ENCODE data around the gene ZIC5. TPM values are rescaled to one million over a fixed set of nuclear protein-coding genes. Genes with fewer than 3 reads are reported as not detected.

ZIC5 gene
- total RNA-seq, 3 donors from 2014 or later (not counting 1 experiment from before 2014, with no cell fraction given): not detected

DNA sequence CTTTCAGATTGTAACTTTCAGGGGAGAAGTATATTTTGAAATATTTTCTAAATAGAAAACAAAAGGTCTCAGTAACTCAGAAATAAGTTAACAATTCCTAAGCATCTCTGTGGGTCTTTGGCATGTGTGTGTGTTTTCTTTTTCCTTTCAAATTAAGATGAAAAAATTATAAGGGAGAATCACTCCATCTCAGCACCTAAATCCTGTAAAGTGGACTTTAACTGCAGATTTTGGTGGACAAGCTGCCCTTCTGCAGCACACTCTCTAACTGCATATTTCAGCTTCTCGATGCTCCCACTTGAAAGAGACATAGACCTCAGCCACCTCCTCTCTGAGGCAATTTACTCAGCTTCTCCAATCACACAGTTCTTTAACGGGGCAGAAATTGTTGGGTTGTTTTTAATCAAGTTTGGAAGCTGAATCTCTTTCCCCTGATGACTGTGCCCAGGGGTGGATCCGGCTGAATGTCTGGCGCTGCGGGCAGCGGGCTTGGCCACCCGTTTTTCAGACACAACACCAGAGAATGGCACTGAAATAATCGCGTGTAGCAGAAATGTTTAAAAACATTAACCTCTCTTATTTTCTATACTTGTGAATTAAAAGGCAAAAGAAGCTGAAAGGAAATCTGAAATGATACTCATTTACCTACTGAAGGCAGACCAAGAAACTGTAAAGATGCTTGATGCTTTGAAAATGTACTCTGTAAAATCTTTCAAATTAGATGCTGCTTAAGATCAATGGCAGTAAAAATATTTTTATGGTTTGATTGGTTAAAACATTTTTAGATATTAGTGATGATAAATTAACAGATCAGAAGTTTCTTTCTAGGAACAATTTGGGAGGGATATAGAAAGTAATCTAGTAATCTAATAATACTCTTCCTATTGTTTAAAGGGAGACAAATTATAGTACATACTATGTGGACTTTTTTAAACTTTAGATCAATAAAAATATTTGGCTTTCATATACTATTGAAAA is 22.4 kb upstream of the ZIC5 start:
- H3K27me3 Mint-ChIP-seq (ENCODE audit: low read depth in 2 of 2): peaks cover 81 to 89% of the 10 kb centered on the region in 2 donors
- DNase-seq: peak in 1 of 2 donors; percentile 5
- intact Hi-C loops (cut with micrococcal nuclease): no loop called here
- H3K36me3 ChIP-seq (ENCODE audit: control insufficient read depth, insufficient read depth, low read length): no peaks in the 10 kb centered on the region
- H3K36me3 Mint-ChIP-seq: peaks cover 23% of the 10 kb centered on the region
- H3K27ac ChIP-seq (ENCODE audit: low read length): no peak overlapping the region
- H3K27me3 ChIP-seq (ENCODE audit: control insufficient read depth, insufficient read depth, low read length): peaks cover 95% of the 10 kb centered on the region
- no peak for ATAC-seq
- H3K9me3 Mint-ChIP-seq: peaks cover 2 to 6% of the 10 kb centered on the region in 2 donors
- 9% methylated on average over 7 of the region's 9 CpGs for WGBS (ENCODE audit: insufficient coverage)
- H3K4me1 ChIP-seq (ENCODE audit: control insufficient read depth, insufficient read depth, low read length): peaks cover 24% of the 10 kb centered on the region
- H3K4me3 ChIP-seq (ENCODE audit: low read length): no peak overlapping the region
- H3K27ac Mint-ChIP-seq: no peak overlapping the region
- no peak overlapping the region for H3K4me3 Mint-ChIP-seq
- TF ChIP-seq CTCF (IDR thresholded peaks at IDR 0.05): no peak
- H3K9me3 ChIP-seq (ENCODE audit: control insufficient read depth, insufficient read depth, low read length): peaks cover 31% of the 10 kb centered on the region
- peaks cover 7 to 31% of the 10 kb centered on the region in 2 donors for H3K4me1 Mint-ChIP-seq

GRCh38 chr13:99992949-99993351 is 21.4 kb upstream of the ZIC5 start:
- H3K9me3 Mint-ChIP-seq: peaks cover 2 to 6% of the 10 kb centered on the region in 2 donors
- H3K4me3 ChIP-seq (ENCODE audit: low read length): no peak overlapping the region
- peak in 1 of 2 donors; percentile 6 for DNase-seq
- peaks cover 98% of the 10 kb centered on the region for H3K27me3 ChIP-seq (ENCODE audit: control insufficient read depth, insufficient read depth, low read length)
- peaks cover 36% of the 10 kb centered on the region for H3K9me3 ChIP-seq (ENCODE audit: control insufficient read depth, insufficient read depth, low read length)
- peaks cover 26% of the 10 kb centered on the region for H3K4me1 ChIP-seq (ENCODE audit: control insufficient read depth, insufficient read depth, low read length)
- no peak overlapping the region for H3K4me3 Mint-ChIP-seq
- TF ChIP-seq CTCF (IDR thresholded peaks at IDR 0.05): no peak
- peaks cover 23% of the 10 kb centered on the region for H3K36me3 Mint-ChIP-seq
- intact Hi-C loops (cut with micrococcal nuclease): no loop called here
- ATAC-seq: no peak
- 0% methylated on average over 3 of the region's 3 CpGs for WGBS (ENCODE audit: insufficient coverage)
- peaks cover 77 to 84% of the 10 kb centered on the region in 2 donors for H3K27me3 Mint-ChIP-seq (ENCODE audit: low read depth in 2 of 2)
- no peak overlapping the region for H3K27ac ChIP-seq (ENCODE audit: low read length)
- peak overlapping the region in 1 of 2 donors; percentile 14 for H3K27ac Mint-ChIP-seq
- peaks cover 9 to 31% of the 10 kb centered on the region in 2 donors for H3K4me1 Mint-ChIP-seq
- H3K36me3 ChIP-seq (ENCODE audit: control insufficient read depth, insufficient read depth, low read length): no peaks in the 10 kb centered on the region

DNA sequence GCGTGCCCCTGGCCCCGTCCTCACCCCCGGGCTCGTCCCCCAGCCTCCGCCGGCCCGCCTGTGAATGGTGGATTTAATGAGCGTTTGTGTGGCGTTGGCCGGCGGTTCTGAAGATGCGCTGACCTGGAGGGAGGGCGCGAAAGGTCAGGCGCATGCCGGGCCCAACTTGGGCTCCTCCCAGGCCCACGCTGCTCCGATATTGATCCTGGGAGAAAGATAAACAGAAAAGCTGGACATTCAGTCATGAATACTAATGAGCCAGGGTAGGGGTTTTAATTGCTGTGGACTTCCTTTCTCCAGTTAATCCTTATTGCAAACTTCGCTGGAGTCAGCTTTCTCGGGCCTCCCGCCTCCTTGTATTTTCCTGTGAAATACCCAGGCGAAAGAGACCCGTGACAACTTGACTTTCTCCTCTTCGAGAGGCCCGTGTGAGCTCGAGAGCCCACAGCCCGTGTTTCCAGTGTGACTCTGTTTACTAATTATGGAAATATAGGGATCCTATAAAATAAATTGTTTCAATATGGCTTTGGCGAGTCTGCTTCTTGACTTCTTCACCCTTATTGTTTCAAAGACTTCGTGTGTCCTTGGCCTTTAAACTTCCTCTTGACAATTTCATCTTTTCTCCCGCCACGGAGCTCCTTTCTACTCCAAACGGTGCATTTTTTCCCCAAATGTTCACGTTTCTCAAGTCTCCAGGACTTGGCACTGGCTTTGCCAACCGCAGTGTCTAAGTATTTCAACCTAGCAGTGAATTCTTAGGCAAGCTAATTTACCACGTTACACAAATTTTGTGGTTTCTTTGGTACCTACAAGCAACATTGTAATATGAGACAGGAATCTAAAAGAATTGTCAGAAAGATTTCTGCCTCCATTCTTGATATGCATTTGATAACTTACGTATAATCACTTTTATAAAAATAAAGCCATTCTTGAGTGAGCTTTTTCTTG is 20.5 kb upstream of the ZIC5 start:
- H3K27ac Mint-ChIP-seq: peak overlapping the region in 1 of 2 donors; percentile 2
- peaks cover 2 to 6% of the 10 kb centered on the region in 2 donors for H3K9me3 Mint-ChIP-seq
- Histone ChIP-seq H3K4me1 (ENCODE audit: control insufficient read depth, insufficient read depth, low read length) (peaks cover 26% of the 10 kb centered on the region), H3K4me3 (ENCODE audit: low read length) (no peak overlapping the region), H3K27me3 (ENCODE audit: control insufficient read depth, insufficient read depth, low read length) (peaks cover 99% of the 10 kb centered on the region), H3K9me3 (ENCODE audit: control insufficient read depth, insufficient read depth, low read length) (peaks cover 33% of the 10 kb centered on the region), H3K36me3 (ENCODE audit: control insufficient read depth, insufficient read depth, low read length) (no peaks in the 10 kb centered on the region), H3K27ac (ENCODE audit: low read length) (no peak overlapping the region)
- H3K27me3 Mint-ChIP-seq (ENCODE audit: low read depth in 2 of 2): peaks cover 85 to 90% of the 10 kb centered on the region in 2 donors
- intact Hi-C loops (cut with micrococcal nuclease): no loop called here
- ATAC-seq (no peak), DNase-seq (peak in 1 of 2 donors; percentile 14)
- H3K4me1 Mint-ChIP-seq: peaks cover 9 to 31% of the 10 kb centered on the region in 2 donors
- H3K36me3 Mint-ChIP-seq: peaks cover 23% of the 10 kb centered on the region
- TF ChIP-seq CTCF (IDR thresholded peaks at IDR 0.05): no peak
- peak overlapping the region; percentile 6 for H3K4me3 Mint-ChIP-seq
- WGBS (ENCODE audit: insufficient coverage): 12% methylated on average over 34 of the region's 36 CpGs

All from natural killer cell (primary cell).